Measurements from ENCODE around the gene CLIP2.
"Not testable (repeated sequence)": the region's sequence is repeated elsewhere in the genome, so short reads cannot be mapped to it uniquely, and the experiment has no call there.

The CLIP2 gene

DNA sequence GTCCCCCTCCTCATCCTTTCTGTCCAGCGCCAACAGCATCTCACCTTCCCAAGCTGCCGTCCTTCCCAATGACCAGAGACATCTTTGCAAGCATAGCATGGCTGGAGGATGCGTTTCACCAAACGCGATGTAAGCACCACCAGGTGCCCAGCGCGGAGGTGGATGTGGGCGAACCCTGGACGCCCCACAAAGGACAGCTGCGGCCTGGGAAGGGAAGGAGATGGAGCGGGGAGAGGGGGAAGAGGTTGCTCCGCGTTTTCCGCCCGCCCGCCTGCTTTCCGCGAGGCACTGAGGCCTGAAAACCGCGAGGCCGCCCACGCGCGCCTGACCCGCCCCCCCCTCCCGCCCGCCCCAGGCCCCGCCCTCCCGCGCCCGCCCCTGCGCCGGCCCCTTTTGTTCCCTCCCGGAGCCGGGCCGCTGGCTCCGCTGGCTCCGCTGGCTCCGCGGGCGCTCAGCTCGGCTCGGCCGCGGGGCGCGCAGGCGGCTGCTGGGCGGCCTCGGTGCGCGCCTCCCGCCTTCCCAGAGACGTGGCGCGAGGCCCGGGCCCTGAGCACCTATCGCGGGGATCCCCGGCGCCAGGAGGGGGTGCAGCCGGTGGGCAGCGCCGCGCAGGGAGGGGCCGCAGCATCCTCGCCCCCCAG, at the start of gene CLIP2:
TSS of gene CLIP2 (plus strand) at position 390 of the 641 bp plus-strand sequence. CDS start 28,140 bp downstream, outside the sequence.
- DNase-seq: peak; percentile 48

DNA sequence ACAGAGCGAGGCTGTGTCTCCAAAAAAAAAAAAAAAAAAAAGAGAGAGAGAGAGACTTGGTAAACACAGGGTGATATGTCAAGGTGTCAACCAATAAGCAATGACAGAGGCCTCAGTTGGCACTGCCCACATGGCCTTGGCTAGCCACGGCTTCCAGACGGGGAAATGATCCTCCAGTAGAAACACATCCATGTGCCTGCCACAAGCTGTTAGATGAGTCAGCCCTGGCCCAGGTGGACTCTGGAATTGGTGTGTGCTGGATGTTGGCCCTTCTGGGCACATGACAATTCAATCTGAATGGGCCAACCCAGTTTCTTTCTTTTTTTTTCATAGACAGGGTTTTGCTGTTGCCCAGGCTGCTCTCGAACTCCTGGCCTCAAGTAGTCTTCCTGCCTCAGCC, 48.7 kb upstream of the CLIP2 start:
- DNase-seq: no peak

DNA sequence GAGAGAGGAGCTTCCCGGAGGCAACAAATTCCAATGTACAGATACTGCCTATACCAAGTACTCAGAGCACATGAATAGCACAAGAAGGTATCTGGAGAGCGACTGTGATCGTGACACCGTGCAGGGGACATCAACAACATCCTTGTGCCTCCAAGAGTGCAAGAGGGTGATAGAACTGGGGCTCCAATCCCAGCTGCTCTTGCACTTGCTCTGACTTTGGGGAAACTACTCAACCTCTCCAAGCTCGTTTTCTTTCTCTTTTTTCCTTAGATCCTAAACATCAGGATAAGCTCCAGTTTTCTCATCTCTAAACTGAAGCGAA, 47.1 kb upstream of the CLIP2 start:
- no peak for DNase-seq

DNA sequence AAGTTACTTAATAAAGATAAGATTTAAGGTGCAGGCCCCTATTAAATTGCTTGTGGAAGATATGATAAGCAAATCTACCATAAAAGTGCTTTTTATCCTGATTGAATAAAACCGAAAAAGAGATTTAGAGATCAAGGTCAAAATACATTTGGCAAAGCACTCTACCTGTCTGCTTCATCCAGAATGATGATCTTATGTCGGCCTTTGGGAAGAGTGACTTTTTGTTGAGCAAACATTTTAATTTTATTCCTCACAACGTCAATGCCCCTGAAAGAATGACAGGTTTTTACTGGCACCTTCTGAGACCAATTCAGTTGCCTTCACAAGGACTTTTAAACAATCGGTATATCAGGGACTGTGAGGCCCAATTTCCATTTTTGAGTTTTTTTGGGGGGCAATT, 42.7 kb upstream of the CLIP2 start:
- DNase-seq: no peak

DNA sequence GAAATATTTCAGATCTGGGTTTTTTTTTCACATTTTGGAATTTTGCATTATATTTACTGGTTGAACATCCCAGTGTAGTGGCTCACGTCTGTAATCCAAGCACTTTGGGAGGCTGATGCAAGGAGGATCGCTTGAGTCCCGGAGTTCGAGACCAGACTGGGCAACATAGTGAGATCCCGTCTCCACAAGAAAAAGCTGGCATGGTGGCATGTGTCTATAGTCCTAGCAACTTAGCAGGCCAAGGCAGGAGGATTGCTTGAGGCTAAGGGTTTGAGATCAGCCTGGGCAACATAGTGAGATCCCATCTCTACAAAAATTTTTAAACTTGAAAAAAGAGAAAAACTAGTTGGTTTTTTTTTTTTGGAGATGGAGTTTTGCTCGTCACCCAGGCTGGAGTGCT, 41.1 kb upstream of the CLIP2 start:
- DNase-seq: no peak

DNA sequence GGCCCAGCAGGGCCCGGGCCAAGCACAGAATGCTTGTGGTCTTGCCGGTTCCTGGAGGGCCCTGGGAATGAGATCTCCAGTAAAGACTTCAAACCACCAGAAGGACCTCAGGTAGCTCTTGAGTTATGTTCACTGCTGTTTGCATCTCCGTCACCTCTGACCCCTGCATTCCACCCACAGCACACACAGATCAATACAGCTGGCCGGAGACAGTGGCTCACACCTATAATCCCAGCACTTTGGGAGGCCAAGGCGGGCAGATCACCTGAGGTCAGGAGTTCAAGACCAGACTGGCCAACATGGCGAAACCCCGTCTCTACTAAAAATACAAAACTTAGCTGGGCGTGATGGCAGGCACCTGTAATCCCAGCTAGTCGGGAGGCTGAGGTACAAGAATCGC, 40.1 kb upstream of the CLIP2 start:
- DNase-seq: not testable (repeated sequence)

DNA sequence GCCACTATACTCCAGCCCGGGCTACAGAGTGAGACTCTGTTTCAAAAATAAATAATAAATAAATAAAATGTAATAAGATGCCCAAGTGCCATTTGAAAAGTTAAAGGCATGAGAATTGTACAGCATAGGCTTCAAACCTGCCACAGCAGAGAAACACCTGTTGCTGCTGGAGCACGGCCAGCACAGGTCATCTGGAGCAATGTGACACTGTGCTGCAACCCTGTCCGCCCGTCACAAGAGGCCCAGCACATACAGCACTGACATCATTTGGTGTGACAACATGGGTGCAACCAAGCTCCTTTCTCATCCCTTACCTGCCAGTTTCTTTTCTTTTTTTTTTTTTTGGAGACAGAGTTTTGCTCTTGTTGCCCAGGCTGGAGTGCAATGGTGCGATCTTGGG, 36.3 kb upstream of the CLIP2 start:
- DNase-seq: peak; percentile 13

DNA sequence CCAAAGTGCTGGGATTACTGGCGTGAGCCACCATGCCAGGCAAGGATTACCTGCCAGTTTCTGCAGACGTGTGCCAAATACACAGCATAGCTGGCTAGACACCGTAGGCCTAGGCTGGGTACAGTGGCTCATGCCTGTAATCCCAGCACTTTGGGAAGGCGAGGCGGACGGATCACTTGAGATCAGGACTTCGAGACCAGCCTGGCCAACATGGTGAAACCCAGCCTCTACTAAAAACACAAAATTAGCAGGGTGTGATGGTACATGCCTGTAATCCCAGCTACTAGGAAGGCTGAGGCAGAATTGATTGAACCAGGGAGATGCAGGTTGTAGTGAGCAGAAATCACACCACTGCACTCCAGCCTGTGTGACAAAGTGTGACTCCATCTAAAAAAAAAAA, 35.9 kb upstream of the CLIP2 start:
- DNase-seq: no peak

DNA sequence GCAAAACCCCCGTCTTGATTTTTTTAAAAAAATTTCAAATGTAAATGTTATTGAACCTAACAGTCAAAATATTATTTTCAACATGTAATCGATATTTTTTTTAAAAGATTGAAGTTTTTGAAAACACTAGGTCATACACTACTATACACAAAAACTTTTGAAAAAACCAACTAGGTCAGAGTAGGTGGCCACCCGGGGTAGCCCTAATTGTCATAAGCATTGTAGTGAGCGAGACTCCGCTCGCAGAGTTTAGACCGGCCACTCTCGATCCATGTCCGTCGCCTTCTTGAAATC, 35.4 kb upstream of the CLIP2 start:
- no peak for DNase-seq

DNA sequence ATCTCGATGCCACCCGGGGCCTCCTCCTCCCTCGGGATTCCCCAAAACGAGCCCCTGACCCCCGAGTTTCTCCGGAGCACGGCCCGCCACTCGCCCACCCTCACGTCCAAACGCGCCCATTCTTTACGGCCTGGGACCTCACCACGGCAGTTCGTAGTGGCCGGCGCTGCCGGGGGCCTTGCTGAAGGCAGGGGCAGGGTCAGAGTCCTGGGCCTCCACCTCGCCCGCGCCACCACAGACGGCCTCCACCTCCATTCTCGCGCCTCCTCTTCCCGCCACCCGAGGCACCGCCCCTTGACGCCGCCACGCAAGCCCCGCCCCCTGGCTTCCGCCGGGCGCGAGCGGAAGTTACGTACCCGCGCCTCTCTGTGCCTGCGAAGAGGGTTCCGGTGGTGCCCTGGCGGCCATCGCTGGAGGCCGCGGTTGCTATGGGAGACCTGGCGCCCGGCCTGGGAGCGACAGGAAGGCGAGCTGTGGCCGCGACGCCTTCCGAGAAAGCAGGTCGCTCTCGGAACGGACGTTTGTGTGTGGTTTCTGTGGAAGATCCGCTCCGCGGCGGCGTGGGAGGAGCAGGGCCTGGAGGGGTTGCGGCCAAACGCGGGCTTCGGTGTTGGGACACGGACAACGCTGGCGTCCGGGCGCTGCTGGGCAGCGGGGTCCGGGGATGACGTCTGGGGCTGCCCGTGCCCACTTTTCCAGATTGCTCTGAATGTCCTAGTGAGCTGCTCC, 34.9 kb upstream of the CLIP2 start, which contains the start of gene RFC2:
TSS of gene RFC2 (minus strand) at position 271 of the 729 bp plus-strand sequence. CDS start at position 255, 16 bp downstream.
- peak; percentile 85 for DNase-seq

DNA sequence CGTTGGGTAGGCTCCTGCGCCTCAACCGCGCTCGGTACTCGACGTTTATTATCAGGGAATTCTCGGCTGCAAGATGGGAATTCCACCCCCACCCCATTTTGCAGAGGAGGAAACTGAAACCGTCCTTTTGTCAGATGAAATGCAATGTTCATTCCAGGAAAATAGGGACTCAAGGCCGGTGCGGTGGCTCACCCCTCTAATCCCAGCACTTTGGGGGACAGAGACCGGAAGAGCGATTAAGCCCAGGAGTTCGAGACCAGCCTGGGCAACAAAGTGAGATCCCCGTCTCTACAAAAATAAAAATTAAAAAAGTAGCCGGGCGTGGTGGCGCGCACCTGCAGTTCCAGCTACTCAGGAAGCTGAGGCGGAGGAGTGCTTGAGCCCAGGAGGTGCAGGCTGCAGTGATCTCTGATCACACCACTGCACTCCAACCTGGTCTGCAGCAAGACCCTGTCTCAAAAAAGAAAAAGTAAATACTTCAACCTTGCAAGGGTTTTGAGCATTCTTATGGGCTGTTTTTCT, 34.3 kb upstream of the CLIP2 start:
- no peak for DNase-seq

DNA sequence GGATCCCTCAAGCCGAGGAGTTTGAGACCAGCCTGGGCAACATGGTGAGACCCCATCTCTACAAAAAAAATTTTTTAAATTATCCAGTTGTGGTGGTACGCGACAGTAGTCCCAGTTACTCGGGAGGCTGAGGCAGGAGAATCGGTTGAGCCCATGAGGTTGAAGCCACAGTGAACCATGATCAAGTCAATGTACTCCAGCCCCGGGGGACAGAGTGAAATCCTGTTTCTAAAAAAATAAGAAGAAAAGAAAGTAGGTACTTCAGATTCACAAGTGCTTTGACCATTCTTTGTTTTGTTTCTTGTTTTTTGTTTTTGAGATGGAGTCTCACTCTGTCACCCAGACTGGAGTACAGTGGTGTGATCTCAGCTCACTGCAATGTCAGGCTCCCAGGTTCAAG, 33.7 kb upstream of the CLIP2 start:
- not testable (repeated sequence) for DNase-seq

DNA sequence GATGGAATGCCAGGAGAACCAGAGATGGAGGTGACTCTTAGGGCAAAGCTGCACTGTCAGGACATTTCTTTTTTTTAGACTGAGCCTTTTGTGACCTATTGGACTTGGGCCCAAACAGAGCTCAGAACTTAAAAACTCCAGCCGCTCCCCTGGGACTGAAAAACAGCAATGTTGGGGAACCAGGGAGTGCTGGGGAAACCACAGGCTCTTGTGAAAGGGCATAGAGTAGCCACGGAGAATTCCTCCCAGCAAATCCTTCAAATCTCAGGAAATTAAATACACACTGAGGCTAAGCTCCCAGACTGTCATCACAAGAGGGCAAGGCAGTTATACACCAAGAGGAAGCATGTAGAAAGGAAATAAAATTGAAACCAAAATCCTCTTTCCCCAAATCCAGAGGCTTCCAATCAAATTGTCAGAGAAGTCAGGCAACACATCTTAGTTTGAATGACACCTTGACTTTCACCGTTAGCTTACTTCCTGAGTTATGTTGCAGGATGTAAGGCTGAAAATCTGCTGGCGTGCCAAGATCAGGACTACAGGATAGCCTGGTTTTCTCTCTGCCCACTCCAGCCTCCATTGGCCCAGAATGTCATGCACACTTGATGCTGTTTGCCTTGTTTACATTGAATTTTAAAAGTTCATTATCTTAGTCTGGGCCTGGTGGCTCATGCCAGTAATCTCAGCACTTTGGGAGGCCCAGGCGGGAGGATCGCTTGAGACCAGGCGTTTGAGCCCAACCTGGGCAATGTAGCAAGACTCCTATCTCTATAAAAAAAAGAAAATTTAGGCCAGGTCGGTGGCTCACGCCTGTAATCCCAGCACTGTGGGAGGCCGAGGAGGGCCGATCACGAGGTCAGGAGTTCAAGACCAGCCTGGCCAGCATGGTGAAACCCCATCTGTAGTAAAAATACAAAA, 32.5 kb upstream of the CLIP2 start:
- DNase-seq: no peak

DNA sequence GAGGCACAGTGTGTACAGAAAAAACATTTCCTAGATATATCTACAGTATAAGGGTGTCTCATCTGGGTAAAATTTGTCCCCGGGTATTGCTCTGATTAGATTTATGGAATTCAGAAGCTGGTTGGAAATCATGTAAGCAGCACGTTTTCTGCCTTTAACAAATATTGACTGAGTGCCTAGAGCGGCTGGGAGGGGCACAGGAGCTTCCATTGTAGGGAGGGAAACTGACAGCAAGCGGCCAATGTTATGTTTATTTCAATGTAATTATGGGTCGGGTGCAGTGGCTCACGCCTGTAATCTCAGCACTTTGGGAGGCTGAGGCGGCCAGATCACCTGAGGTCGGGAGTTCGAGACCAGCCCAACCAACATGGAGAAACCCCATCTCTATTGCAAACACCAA, 30.6 kb upstream of the CLIP2 start:
- no peak for DNase-seq

DNA sequence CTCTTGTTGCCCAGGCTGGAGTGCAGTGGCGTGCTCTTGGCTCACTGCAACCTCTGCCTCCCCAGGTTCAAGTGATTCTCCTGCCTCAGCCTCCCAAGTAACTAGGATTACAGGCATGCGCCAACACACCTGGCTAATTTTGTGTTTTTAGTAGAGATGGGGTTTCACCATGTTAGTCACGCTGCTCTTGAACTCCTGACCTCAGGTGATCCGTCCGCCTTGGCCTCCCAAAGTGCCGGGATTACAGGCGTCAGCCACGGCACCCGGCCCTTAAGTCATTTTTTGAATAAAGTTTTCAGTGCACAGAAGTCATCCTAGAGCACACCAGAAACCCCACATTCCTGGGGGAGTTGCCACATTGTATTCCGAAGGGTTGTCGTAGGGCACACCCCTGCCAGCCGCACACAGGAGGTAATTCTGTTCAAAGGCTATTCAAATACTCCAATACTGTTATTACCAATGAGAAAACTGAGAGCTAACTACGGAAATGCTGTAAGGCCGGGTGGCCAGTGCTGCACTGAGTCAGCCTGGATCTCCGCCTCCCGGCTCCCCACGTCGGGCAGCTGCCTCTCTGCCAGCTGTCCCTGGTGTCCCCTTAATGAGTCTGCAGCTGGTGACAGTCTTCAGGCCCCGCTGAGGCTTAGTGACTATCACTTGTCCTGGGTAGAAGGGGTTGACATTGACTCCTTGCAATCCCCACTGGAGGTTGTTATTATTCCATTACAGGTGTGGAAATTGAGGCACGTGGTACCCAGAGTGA, 26.4 kb upstream of the CLIP2 start:
- no peak for DNase-seq

DNA sequence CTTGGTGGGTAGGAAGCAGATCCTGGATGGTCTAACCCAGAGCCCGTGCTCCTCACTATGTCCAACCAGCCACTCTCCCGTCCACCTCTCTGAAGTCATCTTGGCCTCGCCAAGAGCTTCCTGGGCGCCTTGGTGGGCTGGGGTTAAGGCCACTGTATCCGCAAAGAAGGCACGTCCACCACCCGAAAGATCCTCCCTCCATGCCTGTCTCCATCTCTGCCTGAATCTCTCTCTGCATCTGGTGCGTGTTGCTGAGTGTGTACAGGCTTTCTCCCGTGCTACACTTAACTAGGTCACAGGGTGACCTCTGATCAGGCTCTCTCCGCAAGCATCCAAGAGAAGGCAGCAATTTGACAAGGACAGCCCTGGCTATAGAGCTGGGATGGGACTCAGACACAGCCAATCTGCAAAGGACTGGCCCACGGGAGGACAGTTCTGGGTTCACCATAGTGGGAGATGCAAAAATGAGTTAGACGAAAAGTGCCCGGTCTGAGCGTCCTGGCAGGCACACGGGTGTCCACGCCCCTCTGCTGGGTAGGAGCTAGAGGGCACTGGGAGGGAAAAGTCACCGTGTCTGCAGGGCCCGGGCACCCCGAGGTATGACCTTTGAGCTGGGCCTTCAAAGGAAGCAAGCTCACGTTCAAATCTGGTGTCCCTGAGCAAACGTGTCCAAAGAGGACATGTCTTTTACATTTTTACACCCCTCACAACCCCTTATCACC, 25.6 kb upstream of the CLIP2 start:
- DNase-seq: no peak

DNA sequence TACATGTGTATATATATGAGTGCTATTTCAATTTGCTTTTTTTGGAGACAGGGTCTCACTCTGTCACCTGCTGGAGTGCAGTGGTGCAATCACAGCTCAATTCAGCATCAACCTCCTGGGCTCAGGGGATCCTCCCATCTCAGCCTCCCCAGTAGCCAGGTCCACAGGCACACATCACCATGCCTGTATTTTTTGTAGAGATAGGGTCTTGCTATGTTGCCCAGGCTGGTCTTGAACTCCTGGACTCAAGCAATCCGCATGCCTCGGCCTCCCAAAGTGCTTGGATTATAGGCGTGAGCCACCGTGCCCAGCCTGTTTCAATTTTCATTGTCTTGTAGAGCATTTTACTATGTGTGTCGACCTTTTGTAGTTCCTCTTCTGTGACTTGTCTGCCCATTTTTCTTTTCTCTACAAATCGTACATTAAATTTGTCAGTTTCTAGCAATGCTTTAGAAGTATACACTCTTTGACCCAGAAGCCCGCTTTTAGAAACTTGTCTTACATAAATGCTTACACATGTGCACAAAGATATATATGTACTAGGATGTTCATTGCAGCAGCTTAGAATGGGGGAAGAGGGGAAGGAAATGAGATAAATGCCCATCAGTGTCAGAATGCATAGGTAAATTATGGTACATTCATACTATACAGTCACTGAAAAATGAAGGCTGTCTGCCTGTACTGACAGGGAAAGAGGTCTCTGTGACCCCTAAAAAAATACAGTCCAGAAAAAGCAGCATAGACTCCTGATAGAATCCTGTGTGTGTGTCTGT, 22.8 kb upstream of the CLIP2 start:
- DNase-seq: no peak

DNA sequence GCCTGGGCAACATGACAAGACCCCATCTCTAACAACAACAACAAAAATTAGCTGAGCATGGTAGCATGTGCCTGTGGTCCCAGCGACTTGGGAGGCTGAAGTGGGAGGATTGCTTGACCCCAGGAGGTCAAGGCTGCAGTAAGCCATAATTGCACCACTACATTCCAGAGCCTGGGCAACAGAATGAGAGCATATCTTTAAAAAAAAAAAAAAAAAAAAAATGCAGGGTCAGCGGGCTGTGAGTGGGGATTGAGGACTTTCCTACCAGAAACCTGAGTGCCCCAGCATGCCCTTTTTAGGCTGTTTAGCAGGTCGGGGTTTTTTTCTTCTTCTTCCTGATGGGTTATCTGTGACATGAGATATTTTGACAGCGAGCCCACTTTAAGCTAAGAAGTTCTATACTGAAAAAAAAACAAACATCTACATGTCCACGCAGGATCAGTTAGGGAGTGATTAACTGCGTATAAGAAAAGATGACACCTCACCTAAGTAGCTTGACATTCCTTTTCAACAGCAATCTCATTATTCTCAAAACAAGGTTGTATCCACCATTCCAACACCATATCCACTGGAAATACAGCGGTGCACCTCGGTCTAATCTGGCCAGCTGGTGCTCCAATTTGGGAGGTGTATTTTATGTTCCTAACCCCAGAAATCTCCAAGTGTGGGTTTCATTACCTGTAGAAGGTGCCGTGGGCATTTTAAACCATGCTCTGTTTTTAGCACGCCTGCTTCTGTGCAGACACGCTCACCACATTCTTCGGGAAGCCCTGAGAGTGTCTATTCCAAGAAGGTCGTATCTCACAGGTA, 21.2 kb upstream of the CLIP2 start:
- no peak for DNase-seq

DNA sequence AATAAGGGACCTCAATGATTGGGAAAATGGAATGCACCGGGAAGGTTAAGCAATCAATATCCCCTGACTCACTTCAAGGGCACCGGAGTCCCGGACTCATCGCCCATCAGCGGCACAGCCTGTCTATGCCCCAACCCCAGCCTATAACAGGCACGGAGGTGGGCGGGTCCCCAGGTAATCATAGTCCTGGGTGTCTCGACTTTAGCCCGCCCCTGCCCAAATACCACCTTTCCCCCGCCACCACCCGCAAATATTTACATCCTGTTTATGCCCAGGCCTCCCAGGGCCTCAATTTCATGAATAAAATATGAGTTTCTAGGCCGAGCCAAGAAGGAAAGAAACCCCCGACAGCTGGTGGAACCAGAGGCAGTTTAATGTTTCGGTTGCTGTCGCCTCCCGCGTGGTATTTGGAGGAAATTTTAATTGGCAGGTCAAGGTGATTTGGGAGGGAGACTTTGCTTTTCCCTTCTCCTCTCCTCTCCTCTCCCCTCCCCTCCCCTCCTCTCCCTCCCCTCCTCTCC, 19.4 kb upstream of the CLIP2 start:
- peak; percentile 53 for DNase-seq

DNA sequence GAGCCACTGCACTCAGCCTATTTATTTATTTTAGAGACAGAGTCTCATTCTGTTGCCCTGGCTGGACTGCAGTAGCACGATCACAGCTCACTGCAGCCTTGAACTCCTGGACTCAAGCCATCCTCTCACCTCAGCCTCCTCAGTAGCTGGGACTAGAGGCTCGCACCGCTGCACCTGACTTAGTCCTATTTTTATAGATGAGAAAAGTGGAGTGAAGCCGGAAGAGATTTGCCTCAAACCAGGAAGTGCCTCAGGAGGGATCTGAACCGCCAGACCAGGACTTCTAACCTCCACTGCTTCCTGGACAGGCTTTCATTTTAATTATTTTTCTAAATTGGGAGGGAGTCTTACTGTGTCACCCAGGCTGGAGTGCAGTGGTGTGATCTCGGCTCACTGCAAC, 17.5 kb upstream of the CLIP2 start:
- DNase-seq: no peak
